Skin of body (tissue), 2 donors: ENCODE measurements around the gene RBM39. TPM values are rescaled to one million over a fixed set of nuclear protein-coding genes. Genes with fewer than 3 reads are reported as not detected.
"Not testable (repeated sequence)": the region's sequence is repeated elsewhere in the genome, so short reads cannot be mapped to it uniquely, and the experiment has no call there.

ENCODE experiments used
- DNase-seq: peaks from one replicate; lab custom pipeline; 2025; lab: John Stamatoyannopoulos, UW
- total RNA-seq: library from RNA; depleted of rRNA; stranded (reverse); fragments of >200 nt; gene quantifications from one replicate; pipeline ENCODE4 v1.2.3, GENCODE V29; 2014

RBM39 gene
- total RNA-seq, 1 donor from 2014 or later = 429 TPM

DNA sequence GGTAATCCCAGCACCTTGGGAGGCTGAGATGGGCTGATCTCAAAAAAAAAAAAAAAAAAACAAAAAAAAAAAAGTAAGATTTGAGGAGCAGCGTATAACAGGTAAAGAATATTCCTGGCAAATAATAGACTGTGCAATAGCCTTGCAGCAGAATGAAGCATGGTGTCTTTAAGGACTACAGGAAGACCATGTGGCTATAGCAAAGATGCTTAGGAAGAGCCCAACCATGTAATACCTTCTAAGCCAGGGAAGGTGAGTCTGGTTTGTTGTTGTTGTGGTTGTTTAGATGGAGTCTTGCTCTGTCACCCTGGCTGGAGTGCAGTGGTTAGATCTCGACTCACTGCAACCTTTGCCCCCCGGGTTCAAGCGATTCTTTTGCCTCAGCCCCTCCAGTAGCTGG lies 14.3 kb upstream of the RBM39 start:
- no peak for DNase-seq

DNA sequence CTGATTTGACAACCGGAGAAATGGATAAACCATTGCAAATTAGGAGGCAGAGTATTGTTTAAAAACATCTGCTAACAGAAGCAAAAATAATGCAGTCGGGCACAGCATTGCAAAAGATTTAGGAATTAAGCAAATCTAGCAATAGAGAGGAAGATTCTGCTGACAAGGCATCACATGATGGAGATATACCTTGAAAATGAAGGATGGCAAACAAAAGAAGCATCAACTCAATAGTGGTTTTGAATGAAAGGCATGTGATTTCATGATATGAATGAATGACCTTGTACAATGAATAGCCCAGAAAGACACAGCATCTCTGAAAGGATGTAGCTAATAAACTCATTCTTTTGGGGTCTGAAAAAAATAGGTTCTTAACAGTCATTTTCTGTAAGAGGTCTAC lies 8.6 kb upstream of the RBM39 start:
- no peak for DNase-seq

GRCh38 chr20:35744492-35744841 lies 2.4 kb upstream of the RBM39 start:
- not testable (repeated sequence) for DNase-seq

GRCh38 chr20:35743693-35744491 lies 1.8 kb upstream of the RBM39 start:
- no peak for DNase-seq

- DNase-seq = peak; percentile 25
These were observed 872 bp upstream of the RBM39 start for GRCh38 chr20:35742741-35743523.

DNA sequence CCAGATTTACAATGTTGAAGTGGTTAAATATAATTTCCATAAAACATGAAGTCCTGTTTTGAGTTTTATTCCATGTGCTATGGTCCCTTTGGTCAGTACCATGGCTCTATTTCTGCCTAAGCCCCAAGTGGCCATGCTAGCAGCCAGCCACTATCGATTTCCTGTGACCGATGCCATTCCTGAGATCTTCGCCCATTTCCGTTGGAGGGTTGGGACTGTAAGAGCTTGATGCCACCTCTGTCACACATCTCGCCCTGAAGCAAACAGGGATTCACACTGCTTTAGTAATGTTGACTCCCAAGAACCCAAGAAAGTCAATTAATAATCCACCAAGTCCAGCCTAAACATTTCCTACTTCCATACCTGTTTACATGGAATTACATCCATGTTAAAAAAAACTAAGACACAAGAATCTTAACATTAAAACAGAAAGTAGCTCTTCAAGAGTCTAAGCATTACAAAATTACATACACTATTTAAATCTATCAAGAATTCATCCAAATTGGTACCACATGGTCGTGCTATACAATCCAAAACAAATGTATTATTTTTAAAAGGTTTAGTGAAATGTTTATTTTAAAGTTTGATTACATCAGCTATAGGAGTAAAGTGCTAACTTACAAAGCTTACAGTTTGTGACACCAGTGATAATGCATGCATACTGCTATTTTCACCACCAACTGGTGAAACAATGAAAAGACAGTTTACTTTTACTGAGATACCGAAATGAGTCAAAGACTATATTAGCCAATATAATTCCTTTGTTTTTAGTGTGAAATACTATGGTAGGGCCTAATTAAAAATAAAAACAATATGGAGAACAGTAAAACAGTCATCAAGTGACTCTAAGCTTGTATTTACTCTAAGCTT lies 2.5 kb downstream of the RBM39 start:
- DNase-seq = no peak

DNA sequence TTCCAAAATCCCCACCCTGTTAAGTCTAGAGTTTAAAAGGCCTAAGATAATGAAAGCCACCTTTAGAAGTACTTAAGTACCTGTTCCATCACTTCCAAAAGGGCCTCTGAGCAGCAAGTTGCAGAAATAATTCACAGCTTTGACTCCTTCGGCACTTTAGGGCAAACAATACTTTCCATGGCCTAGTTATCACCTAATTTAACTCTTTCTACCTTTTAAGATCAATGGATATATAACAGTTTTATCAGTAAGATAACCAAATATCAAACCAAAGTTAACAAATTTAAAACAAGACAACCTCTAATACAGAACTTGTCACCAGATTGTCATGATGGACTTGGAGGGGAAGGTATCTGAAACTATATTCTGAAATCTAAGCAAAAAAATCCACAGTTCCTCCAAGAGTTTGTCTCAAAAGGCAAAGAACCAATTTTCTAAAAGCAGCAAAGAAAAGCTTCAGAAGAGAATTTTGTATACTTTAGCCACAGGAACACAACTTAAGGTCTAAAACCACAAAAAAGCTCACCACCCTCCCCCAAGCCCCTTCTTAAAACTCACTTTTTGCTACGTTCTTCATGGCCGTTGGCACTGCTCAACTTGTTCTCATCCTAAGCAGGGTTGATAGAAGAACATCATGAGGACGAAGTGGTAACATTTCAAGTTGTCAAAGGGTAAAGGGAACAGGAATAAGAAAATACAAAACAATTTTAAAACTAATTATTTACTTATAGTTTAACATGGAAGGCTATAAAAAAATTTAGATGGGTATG lies 3.5 kb downstream of the RBM39 start:
- DNase-seq = no peak

GRCh38 chr20:35737865-35738333 lies 4.2 kb downstream of the RBM39 start:
- no peak for DNase-seq

DNA sequence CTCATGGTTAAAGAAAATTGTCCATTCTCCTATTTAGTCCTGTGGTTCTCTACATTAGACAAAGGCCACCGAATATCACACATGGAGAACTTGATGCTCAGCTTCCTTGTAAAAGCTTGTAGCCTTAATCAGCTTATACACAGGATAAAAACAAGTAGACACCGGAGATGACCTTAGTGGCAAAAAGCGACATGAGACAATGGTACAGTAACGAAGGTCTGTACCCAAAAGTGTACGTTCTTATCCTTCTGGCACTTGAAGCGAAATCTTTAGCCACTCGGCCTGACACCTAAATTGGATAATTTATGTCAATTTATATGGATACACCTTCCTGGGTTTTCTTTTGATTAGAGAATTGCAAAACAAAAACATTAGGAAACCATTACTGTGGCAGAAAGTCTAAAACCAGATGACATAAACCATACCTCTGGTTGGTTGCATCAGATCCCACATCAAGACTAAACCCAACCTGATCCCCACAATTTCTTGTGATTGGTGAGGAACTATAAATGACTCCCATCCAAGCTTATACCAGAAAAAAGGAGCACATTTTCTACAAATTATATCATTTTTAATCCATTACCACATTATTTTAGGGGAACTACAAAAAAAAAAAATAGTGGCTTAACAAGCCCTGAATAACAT lies 6.1 kb downstream of the RBM39 start:
- no peak for DNase-seq

DNA sequence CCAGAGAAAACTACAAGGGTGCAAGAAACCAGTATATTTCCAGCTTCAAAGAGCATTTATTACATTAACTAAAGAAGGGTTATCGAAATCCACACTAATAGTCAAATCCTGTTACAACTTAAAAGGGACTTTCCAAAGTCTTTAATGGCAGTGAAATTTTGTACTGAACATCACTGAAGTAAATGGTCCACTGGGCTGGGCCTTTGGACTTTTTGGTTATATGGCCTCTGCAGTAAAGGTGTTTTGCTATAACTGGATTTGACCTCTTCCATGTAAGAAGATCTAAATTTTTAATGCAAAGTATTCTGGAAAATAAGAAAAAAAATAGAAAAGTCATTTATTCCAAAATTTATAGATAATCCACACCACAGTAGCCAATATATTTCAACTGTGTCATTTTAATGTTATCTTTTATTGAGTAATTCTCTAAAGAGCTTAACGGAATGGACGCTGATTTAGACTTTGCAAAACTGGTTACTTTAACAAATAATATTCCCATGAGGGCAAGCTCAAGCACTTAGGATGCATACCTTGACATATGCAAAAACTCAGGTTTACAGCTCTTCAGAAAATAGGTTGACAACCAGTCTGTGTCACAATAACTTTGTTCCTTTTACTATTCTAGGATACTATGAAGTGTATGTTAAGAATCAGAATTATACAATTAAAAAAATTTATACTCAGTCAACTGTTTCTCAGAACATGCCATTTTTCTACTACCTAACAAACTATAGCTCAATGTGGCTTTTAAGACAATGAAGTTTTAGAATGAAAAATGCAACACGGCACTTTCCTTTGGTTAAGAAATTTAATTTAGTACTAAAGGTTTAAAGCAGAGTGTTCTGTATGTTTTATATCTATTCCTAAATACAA lies 7.0 kb downstream of the RBM39 start:
- no peak for DNase-seq

DNA sequence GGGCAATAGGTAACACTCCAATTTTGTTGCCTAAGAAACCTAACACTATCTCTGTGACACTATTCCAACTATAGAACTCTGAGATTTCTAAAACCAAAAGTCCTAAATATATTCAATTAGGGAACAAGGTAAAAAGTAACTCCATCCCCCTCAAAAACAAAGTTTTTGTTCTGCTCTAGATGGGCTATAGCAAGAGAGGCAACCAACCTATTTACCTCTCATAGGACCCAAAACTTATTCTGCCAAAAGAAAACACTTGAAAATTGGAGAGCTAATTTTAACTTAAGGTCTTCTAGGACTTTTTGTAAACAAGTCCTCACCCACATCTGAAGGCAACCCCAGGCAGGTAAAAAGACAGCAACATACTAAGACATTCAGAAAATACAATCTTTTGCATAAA lies 7.7 kb downstream of the RBM39 start:
- DNase-seq = no peak

- no peak for DNase-seq
These were observed 9.4 kb downstream of the RBM39 start for GRCh38 chr20:35732644-35732982.

DNA sequence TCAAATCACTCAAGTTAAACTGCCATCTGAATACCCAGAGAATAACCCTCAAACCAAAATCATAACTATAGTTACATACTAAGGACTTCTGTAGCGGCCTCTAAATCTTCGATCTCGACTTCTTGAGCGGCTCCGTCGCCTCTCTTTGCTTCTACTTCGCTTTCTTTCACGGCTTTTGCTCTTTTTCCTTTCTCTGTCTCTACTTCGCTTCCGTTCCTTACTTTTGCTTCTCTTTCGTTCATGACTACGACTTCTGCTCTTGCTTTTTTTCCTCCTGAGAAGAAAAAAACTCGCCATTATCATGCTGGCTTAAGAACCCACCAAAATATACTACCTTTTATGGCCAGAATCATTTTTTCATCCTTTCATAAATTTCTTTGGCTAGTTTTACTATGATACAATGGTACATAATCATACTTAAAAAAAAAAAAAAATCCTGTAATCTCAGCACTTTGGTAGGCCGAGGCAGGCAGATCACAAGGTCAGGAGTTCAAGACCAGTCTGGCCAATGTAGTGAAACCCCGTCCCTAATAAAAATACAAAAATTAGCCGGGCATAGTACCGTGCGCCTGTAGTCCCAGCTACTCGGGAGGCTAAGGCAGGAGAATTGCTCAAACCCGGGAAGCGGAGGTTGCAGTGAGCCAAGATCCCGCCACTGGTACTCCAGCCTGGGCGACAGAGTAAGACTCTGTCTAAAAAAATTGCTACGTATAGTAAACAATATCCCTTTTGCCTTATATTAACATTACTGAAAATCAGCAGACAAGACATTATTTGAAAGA lies 10.0 kb downstream of the RBM39 start:
- DNase-seq = no peak

DNA sequence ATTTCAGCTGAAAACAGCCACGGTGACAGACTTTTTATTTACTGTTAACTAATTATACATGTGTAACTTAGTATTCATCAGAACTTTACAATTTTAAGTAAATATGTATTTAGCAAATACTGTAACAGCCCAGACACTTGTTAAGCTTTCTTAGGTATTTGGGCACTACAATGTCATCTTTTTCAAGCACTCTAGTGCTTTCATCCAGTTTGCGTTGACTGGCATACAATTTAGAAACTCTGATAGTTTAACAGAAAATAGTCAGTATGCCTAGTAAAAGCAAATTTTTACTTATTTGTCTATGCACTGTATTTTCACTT lies 10.6 kb downstream of the RBM39 start:
- DNase-seq = no peak

- no peak for DNase-seq
These were observed 11.2 kb downstream of the RBM39 start for GRCh38 chr20:35730583-35731468.

GRCh38 chr20:35729836-35730582 lies 12.1 kb downstream of the RBM39 start:
- DNase-seq = no peak

DNA sequence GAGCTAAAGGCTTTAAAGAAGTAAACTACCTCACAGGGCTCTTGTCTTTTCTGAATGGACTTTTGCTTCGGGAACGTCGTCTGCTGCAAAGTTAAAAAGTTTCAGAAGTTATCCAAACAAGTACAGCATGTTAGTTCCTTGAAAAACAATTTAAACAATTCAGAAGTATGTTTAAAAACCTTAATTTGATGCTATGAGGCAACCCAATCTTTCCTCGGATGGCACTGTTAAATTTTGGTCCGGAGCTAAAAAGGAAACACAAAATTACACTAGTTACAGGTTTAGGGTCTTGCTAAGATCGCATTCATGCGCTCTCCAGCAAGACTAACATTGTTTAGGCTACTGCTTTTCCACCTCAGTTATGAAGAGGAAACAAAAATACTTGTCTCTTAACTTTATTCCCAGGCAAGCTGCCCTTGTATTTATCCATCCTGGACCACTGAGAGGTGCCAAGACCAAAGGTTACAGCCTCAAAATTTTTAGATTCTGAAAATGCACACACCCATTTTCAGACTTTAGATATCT lies 12.7 kb downstream of the RBM39 start:
- DNase-seq = no peak
